Measurements from ENCODE around the gene CTSA.
"Not testable (repeated sequence)": the region's sequence is repeated elsewhere in the genome, so short reads cannot be mapped to it uniquely, and the experiment has no call there.

The CTSA gene

GRCh38 chr20:45867136-45867818 is 23.9 kb upstream of the CTSA start:
- ATAC-seq = no peak

- ATAC-seq = no peak
Measured at GRCh38 chr20:45867819-45868176, 23.3 kb upstream of the CTSA start.

- no peak for ATAC-seq
Measured at GRCh38 chr20:45872626-45873025, 18.5 kb upstream of the CTSA start.

GRCh38 chr20:45873409-45874103 is 17.6 kb upstream of the CTSA start:
- no peak for ATAC-seq

- ATAC-seq = not testable (repeated sequence)
Measured at GRCh38 chr20:45874104-45874481, 17.0 kb upstream of the CTSA start.

GRCh38 chr20:45874576-45874975 is 16.6 kb upstream of the CTSA start:
- ATAC-seq = no peak

GRCh38 chr20:45878076-45878761 is 12.9 kb upstream of the CTSA start:
- ATAC-seq = no peak

GRCh38 chr20:45880988-45881788 is 9.9 kb upstream of the CTSA start, which contains the start of gene ZSWIM1:
TSS of gene ZSWIM1 (plus strand) at chr20:45881227. CDS start at chr20:45882593, 1,366 bp downstream.
- ATAC-seq = peak; percentile 96 to 97

- no peak for ATAC-seq
Measured at GRCh38 chr20:45882469-45883099, 8.6 kb upstream of the CTSA start.

- ATAC-seq = no peak
Measured at GRCh38 chr20:45883100-45883469, 8.1 kb upstream of the CTSA start.

- no peak for ATAC-seq
Measured at GRCh38 chr20:45886590-45887345, 4.4 kb upstream of the CTSA start.

GRCh38 chr20:45887346-45887715 is 3.8 kb upstream of the CTSA start, which contains the start of gene SPATA25:
TSS of gene SPATA25 (minus strand) at chr20:45887622. CDS start at chr20:45887590, 32 bp downstream.
- ATAC-seq = no peak

- no peak for ATAC-seq
Measured at GRCh38 chr20:45888681-45889080, 2.5 kb upstream of the CTSA start.

GRCh38 chr20:45890077-45890984 is 804 bp upstream of the CTSA start:
- peak; percentile 22 to 36 for ATAC-seq

GRCh38 chr20:45892049-45892825 is 1.1 kb downstream of the CTSA start:
- ATAC-seq = no peak

GRCh38 chr20:45892828-45893500 is 1.8 kb downstream of the CTSA start:
- peak in 1 of 2 donors; percentile 14 for ATAC-seq

- ATAC-seq = no peak
Measured at GRCh38 chr20:45893831-45894230, 2.7 kb downstream of the CTSA start.

GRCh38 chr20:45894797-45895196 is 3.7 kb downstream of the CTSA start:
- no peak for ATAC-seq

- ATAC-seq = no peak
Measured at GRCh38 chr20:45896641-45897161, 5.6 kb downstream of the CTSA start.
